ENCODE data around the gene PTPN6.

GRCh38 chr12:6963791-6964413 lies 12.7 kb downstream of the PTPN6 start:
- no peak for TF ChIP-seq POLR2A (IDR thresholded peaks at IDR 0.05)
- TF ChIP-seq CTCF (IDR thresholded peaks at IDR 0.05), result no peak

Measured in suprapubic skin (tissue), 3 donors.